Ishikawa (cell line): ENCODE results near the gene RAB31.

Experiments
- CEBPB ChIP-seq: IDR thresholded peaks from 2 replicates; pipeline ENCODE4 v1.6.1; 2012
- NFIC ChIP-seq: IDR thresholded peaks from 2 replicates; pipeline ENCODE4 v1.6.1; 2012
- RAD21 ChIP-seq: IDR thresholded peaks from 2 replicates; pipeline ENCODE4 v1.6.1; 2012; ENCODE audit warnings: low read depth
- REST ChIP-seq: IDR thresholded peaks from 2 replicates; pipeline ENCODE4 v1.6.1; 2012; ENCODE audit warnings: low read depth, mild to moderate bottlenecking
- TCF12 ChIP-seq: IDR thresholded peaks from 2 replicates; pipeline ENCODE4 v1.6.1; 2012; ENCODE audit warnings: low read depth

GRCh38 chr18:9887992-9888391, 179.9 kb downstream of the RAB31 start:
- TF ChIP-seq TCF12 (no peak), RAD21 (no peak), NFIC (no peak), REST (no peak), CEBPB (no peak)
